K562 (cell line): ENCODE results near the gene LCN15. TPM values are rescaled to one million over a fixed set of nuclear protein-coding genes. Genes with fewer than 3 reads are reported as not detected.

Experiments
- CHD4 ChIP-seq: fragments of 200-600 bp; sonication (generic); IDR thresholded peaks from 3 replicates; pipeline ENCODE4 v1.6.1; 2012; ENCODE audit warnings: low read depth, mild to moderate bottlenecking, mixed read lengths, low read length, inconsistent platforms; ENCODE audit not compliant: insufficient read depth, insufficient replicate concordance, poor library complexity, severe bottlenecking
- JUND ChIP-seq, 2 experiments: IDR thresholded peaks; 2 replicates in 1 of 2; 3 replicates in 1 of 2; pipeline ENCODE4 v1.6.1; 2011; ENCODE audit warnings: borderline replicate concordance in 2 of 2, low read depth in 2 of 2, low read length in 2 of 2, improper control_type of control experiment in 1 of 2, missing biosample characterization in 1 of 2, missing genetic modification characterization in 1 of 2, missing genetic modification reagents in 1 of 2
- NFRKB ChIP-seq: fragments of 450-650 bp; IDR thresholded peaks from 2 replicates; pipeline ENCODE4 v1.6.1; 2016; ENCODE audit warnings: low read depth
- PTBP1 ChIP-seq: fragments of 200-400 bp; formaldehyde crosslinking; IDR thresholded peaks from 2 replicates; pipeline ENCODE4 v1.6.1; 2017; ENCODE audit warnings: low read depth, low read length
- PYGO2 ChIP-seq: fragments of 450-650 bp; IDR thresholded peaks from 2 replicates; pipeline ENCODE4 v1.6.1; 2016; ENCODE audit warnings: mild to moderate bottlenecking, missing genetic modification characterization, moderate library complexity, missing compliant biosample characterization
- SMARCE1 ChIP-seq: fragments of 450-650 bp; IDR thresholded peaks from 2 replicates; pipeline ENCODE4 v1.7.1; 2016; ENCODE audit warnings: mild to moderate bottlenecking
- SP1 ChIP-seq: sonication (generic); formaldehyde crosslinking; IDR thresholded peaks from 2 replicates; pipeline ENCODE4 v1.8.1; 2022; ENCODE audit warnings: mild to moderate bottlenecking, missing genetic modification reagents
- ZBTB2 ChIP-seq: fragments of 450-650 bp; IDR thresholded peaks from 2 replicates; pipeline ENCODE4 v1.6.1; 2016; ENCODE audit warnings: antibody characterized with exemption
- ZNF586 ChIP-seq: fragments of 450-650 bp; formaldehyde crosslinking; conservative IDR thresholded peaks from 2 replicates; pipeline ENCODE4 v1.4.0; 2020; ENCODE audit warnings: mild to moderate bottlenecking, moderate library complexity
- polyA plus RNA-seq, 8 experiments: library from polyadenylated mRNA; depleted of rRNA in 4 of 8; stranded (reverse) in 5 of 8; unstranded in 3 of 8; fragments of >200 nt; fragmentation: Nextera tagmentation in 2 of 8; fragmentation: Illumina TruSeq in 1 of 8; extraction: Ambion mirVana in 2 of 8; extraction: Trizol in 1 of 8; gene quantifications; 2 replicates each; pipeline versions ENCODE4 v1.2.1 to v1.2.3, GENCODE V29; 2011 to 2014; ENCODE audit warnings: inconsistent platforms in 1 of 8, missing spikeins in 1 of 8
- total RNA-seq, 7 experiments: library from RNA; depleted of rRNA in 6 of 7; stranded (reverse); fragments of >200 nt in 6 of 7; fragmentation: Illumina TruSeq in 2 of 7; extraction: Trizol in 2 of 7; gene quantifications; 2 replicates each; pipeline versions ENCODE4 v1.2.1 to v1.2.3, GENCODE V29; 2011 to 2021; ENCODE audit warnings: low replicate concordance in 1 of 7

Gene LCN15
- total and polyA plus RNA-seq, 9 of the 15 experiments (the other 6 are each of a cell fraction or from before 2014, with no cell fraction given): 0.66 TPM; not detected in 8

DNA sequence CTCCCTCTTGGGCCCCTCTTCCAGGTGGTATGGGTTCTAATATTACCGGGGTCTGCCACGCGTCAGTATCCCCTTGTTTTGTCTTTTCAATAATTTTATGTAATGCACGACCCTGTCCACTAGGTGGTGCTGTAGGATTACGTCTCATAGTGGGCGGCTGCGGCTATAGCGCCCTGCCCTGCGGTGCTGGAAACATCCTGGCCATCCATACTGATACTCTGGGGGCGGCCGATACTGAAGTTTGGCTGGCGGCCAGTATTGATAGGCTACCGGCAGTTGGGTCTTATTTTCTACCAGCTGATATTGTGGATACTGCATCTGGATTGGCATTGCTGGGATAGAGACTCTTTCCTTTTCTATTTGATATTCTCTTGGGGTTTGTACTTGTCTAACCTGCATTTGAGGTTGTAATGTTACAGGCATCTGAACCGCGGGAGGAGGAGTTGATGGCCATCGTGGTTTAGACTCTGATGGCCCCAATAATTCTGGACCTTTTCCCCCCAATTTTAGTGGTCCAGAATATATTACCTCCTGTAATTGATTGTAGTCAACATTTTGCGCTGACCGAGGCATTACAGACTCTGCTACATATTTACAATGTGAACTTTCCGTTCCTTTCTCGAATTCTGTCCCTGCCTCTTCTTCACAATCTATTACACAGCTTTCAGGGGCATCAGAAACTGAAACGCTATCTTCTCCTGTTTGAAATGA, 23.5 kb upstream of the LCN15 start (continued):
- TF ChIP-seq CHD4: no peak
- TF ChIP-seq JUND (IDR thresholded peaks at IDR 0.05; ENCODE audit: borderline replicate concordance, low read depth, low read length): no peak
- TF ChIP-seq JUND (tag; IDR thresholded peaks at IDR 0.05; ENCODE audit: borderline replicate concordance, low read depth, low read length): no peak; the same call in 2 of the 3 replicates
- TF ChIP-seq ZBTB2: peak; percentile 73; the same call in 1 of the 2 replicates
- no peak for TF ChIP-seq ZNF586 (CRISPR knock-in tag)
- TF ChIP-seq PYGO2 (tag): no peak
- TF ChIP-seq SMARCE1: peak; percentile 24; the same call in 1 of the 2 replicates
- TF ChIP-seq NFRKB: peak; percentile 54; the same call in 1 of the 2 replicates
- TF ChIP-seq PTBP1: no peak
- TF ChIP-seq SP1 (CRISPR knock-in tag): no peak
